BJ (cell line): ENCODE results near the gene HERC3. TPM values are rescaled to one million over a fixed set of nuclear protein-coding genes. Genes with fewer than 3 reads are reported as not detected.

Source experiments
- CTCF ChIA-PET: fragments of 350-600 bp; formaldehyde crosslinking; extraction: SDS; loops from one replicate; lab custom pipeline; 2021; ENCODE audit warnings: antibody characterized with exemption, inconsistent platforms; lab: Yijun Ruan, JAX
- POLR2A ChIA-PET: fragments of 300-600 bp; sonication (Branson Sonifier 250); formaldehyde crosslinking; extraction: SDS; loops from one replicate; lab custom pipeline; 2021; ENCODE audit warnings: antibody characterized with exemption; lab: Charles Lee
- DNase-seq: peaks from one replicate; pipeline ENCODE4 v3.0.0-alpha.2; 2011; ENCODE audit warnings: low read depth
- H3K27me3 ChIP-seq: 2 replicates; pipeline ENCODE4 v1.6.0; 2011; ENCODE audit warnings: low read length; ENCODE audit not compliant: control insufficient read depth, insufficient read depth
- H3K36me3 ChIP-seq: 2 replicates; pipeline ENCODE4 v1.5.1; 2011; ENCODE audit warnings: low read length; ENCODE audit not compliant: control insufficient read depth, insufficient read depth
- H3K4me3 ChIP-seq: 2 replicates; pipeline ENCODE4 v1.5.1; 2011; ENCODE audit warnings: low read depth, mild to moderate bottlenecking, control low read depth, low read length
- polyA plus RNA-seq: library from polyadenylated mRNA; depleted of rRNA; stranded (reverse); fragments of >200 nt; gene quantifications from 2 replicates; pipeline ENCODE4 v1.2.3, GENCODE V29; 2011
- TF ChIP-seq, protein P1 (sequence below): IDR thresholded peaks from 2 replicates; pipeline ENCODE4 v1.5.1; 2011; ENCODE audit warnings: low read depth, mild to moderate bottlenecking, control low read depth, inconsistent platforms, low read length, moderate library complexity; ENCODE audit not compliant: insufficient read depth

Gene HERC3
- polyA plus RNA-seq, 1 experiment, result 13.0 TPM

DNA sequence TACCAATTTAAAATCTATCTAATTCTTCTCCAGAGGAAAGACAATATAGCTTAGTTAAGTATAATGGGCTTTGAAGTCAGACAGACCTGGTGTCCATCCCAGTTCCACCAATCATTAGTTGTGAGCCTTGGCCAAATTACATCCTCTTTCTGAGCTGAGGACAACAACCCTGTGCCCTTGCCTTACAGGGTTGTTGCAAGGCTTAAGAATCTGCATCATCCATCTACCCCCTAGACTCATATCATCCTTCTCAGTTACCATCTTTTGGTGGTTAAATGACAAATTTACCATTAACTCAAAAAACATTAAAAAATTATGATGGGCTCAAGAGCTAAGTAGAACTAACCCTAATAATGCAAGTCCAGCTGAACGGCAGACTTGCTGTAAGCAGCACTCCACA, 53.7 kb downstream of the HERC3 start:
- CTCF ChIA-PET, result no interaction called here
- TF ChIP-seq, protein P1, sequence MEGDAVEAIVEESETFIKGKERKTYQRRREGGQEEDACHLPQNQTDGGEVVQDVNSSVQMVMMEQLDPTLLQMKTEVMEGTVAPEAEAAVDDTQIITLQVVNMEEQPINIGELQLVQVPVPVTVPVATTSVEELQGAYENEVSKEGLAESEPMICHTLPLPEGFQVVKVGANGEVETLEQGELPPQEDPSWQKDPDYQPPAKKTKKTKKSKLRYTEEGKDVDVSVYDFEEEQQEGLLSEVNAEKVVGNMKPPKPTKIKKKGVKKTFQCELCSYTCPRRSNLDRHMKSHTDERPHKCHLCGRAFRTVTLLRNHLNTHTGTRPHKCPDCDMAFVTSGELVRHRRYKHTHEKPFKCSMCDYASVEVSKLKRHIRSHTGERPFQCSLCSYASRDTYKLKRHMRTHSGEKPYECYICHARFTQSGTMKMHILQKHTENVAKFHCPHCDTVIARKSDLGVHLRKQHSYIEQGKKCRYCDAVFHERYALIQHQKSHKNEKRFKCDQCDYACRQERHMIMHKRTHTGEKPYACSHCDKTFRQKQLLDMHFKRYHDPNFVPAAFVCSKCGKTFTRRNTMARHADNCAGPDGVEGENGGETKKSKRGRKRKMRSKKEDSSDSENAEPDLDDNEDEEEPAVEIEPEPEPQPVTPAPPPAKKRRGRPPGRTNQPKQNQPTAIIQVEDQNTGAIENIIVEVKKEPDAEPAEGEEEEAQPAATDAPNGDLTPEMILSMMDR, result no peak
- Histone ChIP-seq H3K27me3 (no peaks in the 10 kb centered on the region), H3K36me3 (no peaks in the 10 kb centered on the region), H3K4me3 (no peak overlapping the region)
- POLR2A ChIA-PET, result no interaction called here
- DNase-seq, result no peak

DNA sequence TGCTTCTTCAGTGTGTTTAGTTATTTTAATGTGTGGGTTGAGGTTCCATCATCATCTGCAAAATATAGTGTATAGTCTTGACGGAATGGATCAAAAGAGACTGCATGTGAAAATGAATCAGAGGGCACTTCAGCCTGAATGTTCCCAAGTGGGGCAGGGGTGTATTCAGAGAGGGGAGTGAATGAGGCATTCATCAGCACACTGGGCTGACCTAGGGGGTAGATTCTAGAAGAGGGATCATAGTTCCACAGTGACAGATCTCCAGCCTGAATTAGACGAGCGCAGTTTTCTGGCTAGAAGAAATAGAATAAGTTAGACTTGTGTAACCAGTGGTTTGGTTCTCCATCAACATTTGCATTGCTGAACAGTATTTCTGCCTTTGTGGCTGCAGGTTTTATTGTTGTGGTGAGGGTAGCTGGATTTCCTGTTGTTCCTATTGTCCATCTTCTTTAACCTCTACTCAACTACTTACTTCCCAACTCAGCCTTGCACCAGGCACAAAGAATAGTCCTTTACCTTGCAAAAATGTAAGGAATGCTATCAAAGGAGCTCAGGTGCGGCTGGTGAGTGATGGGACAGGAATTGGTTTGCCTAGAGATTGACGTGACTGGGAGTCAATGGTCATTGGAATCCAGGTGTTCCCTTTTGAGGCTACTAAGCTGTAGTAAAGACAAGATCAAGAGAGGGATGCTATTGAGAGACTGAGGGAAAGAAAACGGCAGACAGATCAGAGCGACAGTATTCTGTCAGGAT, 54.4 kb downstream of the HERC3 start:
- TF ChIP-seq, protein P1, result no peak
- CTCF ChIA-PET, result no interaction called here
- Histone ChIP-seq H3K36me3 (no peaks in the 10 kb centered on the region), H3K4me3 (no peak overlapping the region), H3K27me3 (no peaks in the 10 kb centered on the region)
- DNase-seq, result no peak
- POLR2A ChIA-PET, result no interaction called here

DNA sequence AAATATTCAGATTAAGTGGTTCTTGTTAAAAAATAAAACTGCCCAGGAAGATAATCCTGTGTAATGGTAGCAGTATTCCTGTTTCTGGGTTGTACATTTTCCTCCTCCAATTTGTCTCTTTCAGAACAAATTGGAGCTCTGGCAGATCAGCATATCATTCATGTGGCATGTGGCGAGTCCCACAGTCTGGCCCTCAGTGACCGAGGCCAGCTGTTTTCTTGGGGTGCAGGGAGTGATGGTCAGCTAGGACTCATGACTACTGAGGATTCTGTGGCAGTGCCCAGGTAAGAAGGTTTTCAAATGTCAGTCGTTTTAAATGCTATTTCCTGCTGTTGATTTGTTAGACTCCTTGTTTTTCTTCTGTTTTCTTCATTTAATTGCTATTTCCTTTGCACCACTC, 57.4 kb downstream of the HERC3 start:
- DNase-seq, result no peak
- POLR2A ChIA-PET, result no interaction called here

DNA sequence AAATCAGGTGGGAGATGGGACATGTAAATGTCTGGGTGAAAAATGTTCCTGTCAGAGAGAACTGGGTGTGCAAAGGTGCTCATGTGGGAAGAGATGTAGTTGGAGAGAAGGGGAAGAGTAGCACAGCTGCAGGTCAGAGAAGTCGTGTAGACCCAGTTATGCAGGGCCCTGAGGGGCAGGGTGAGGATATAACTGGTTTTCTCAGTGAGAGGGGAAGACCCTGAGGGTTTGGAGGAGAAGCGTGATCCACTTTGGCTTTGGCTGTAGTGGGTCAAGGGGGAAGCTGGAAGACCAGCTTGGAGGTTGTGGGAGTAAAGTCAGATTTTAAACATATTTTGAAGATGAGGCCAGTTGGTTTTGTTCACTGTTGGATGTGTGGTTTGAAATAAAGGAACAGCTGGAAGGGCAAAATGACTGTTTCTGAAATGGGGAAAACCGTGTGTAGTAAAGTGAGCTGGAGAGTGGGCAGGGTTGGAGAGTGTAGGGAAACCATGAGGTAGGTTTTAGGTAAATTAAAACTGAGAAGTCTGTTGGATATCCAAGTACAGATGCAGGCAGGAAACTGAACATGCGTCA, 61.2 kb downstream of the HERC3 start:
- ChIA-PET CTCF (interaction anchor here (2.6 kb wide), 1 partner anchor 114 kb away, joined by 9 read pairs; no protein-coding TSS in a partner anchor), POLR2A (no interaction called here)

More for the DNA sequence above, 57.4 kb downstream of the HERC3 start:
- Histone ChIP-seq H3K27me3 (no peaks in the 10 kb centered on the region), H3K4me3 (no peak overlapping the region), H3K36me3 (peaks cover 1% of the 10 kb centered on the region; the same call in 1 of the 2 replicates)
- TF ChIP-seq, protein P1, result no peak
- CTCF ChIA-PET, result interaction anchor here (1.5 to 2.4 kb wide), 3 partner anchors 10 to 110 kb away, joined by 4 to 12 read pairs (median 5); no protein-coding TSS in a partner anchor

DNA sequence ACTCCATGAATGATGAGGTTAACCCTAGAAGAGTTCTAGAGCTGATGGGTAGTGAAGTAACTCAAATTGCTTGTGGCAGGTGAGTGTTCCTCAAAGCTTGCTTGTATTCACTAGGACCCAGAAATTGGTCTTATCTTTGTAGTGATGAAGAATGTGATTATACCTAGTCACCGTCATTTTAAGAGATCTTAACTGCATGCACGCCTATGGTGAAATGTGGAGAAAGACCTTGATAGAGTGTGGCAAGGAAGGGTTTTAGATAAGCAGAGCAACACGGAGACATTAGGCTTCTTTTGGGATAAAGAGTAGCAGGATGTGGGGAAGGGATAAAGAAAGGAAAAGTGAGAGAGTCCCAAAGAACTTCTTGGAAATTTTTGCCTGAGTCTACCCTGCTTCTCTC, 62.9 kb downstream of the HERC3 start:
- ChIA-PET POLR2A (no interaction called here), CTCF (interaction anchor here (2.3 kb wide), 1 partner anchor 116 kb away, joined by 6 read pairs; no protein-coding TSS in a partner anchor)
- peaks cover 1% of the 10 kb centered on the region; the same call in 1 of the 2 replicates for H3K36me3 ChIP-seq
- no peak for DNase-seq
- no peaks in the 10 kb centered on the region for H3K27me3 ChIP-seq
- no peak overlapping the region for H3K4me3 ChIP-seq
- TF ChIP-seq, protein P1, result no peak

More for the DNA sequence above, 61.2 kb downstream of the HERC3 start:
- Histone ChIP-seq H3K36me3 (peaks cover 1% of the 10 kb centered on the region; the same call in 1 of the 2 replicates), H3K27me3 (no peaks in the 10 kb centered on the region), H3K4me3 (no peak overlapping the region)
- DNase-seq, result no peak
- TF ChIP-seq, protein P1, result no peak
